ENCODE data around the gene MAEA. TPM values are rescaled to one million over a fixed set of nuclear protein-coding genes. Genes with fewer than 3 reads are reported as not detected.
A peak's percentile ranks its signal among the peaks of the same experiment; 100 is the strongest.

MAEA gene
- total RNA-seq, 2 donors from 2014 or later = 48.8 to 72.7 TPM

GRCh38 chr4:1240721-1241465 lies 48.8 kb upstream of the MAEA start:
- H3K27me3 Mint-ChIP-seq (ENCODE audit: insufficient read depth) = no peaks in the 10 kb centered on the region
- no peaks in the 10 kb centered on the region for H3K9me3 Mint-ChIP-seq
- TF ChIP-seq, protein P1, sequence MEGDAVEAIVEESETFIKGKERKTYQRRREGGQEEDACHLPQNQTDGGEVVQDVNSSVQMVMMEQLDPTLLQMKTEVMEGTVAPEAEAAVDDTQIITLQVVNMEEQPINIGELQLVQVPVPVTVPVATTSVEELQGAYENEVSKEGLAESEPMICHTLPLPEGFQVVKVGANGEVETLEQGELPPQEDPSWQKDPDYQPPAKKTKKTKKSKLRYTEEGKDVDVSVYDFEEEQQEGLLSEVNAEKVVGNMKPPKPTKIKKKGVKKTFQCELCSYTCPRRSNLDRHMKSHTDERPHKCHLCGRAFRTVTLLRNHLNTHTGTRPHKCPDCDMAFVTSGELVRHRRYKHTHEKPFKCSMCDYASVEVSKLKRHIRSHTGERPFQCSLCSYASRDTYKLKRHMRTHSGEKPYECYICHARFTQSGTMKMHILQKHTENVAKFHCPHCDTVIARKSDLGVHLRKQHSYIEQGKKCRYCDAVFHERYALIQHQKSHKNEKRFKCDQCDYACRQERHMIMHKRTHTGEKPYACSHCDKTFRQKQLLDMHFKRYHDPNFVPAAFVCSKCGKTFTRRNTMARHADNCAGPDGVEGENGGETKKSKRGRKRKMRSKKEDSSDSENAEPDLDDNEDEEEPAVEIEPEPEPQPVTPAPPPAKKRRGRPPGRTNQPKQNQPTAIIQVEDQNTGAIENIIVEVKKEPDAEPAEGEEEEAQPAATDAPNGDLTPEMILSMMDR (conservative IDR thresholded peaks at IDR 0.05) = no peak
- H3K9me3 ChIP-seq (ENCODE audit: control insufficient read depth, low read length) = no peaks in the 10 kb centered on the region
- WGBS, 2 experiments (ENCODE audit: insufficient coverage in 1 of 2, insufficient read length in 1 of 2) = 95 to 97% methylated on average over 29 to 37 of the region's 37 CpGs
- peaks cover 34% of the 10 kb centered on the region for H3K36me3 ChIP-seq (ENCODE audit: control insufficient read depth, insufficient read depth, low read length)
- no peak overlapping the region for H3K9ac ChIP-seq (ENCODE audit: extremely low read depth, low read length, poor library complexity, severe bottlenecking)
- no peak for DNase-seq
- H3K4me3 ChIP-seq (ENCODE audit: low read length) = no peak overlapping the region
- H3K4me1 Mint-ChIP-seq = peaks cover 2% of the 10 kb centered on the region
- no peaks in the 10 kb centered on the region for H3K27me3 ChIP-seq (ENCODE audit: control insufficient read depth, insufficient read depth, low read length, poor library complexity, severe bottlenecking)
- H3K27ac Mint-ChIP-seq = peak overlapping the region; percentile 32
- H3K27ac ChIP-seq (ENCODE audit: low read depth, low read length) = no peak overlapping the region
- no peak overlapping the region for H3K4me3 Mint-ChIP-seq
- H3K4me1 ChIP-seq (ENCODE audit: control insufficient read depth, insufficient read depth, low read length) = no peaks in the 10 kb centered on the region
- peaks cover 25% of the 10 kb centered on the region for H3K36me3 Mint-ChIP-seq (ENCODE audit: low read depth)

DNA sequence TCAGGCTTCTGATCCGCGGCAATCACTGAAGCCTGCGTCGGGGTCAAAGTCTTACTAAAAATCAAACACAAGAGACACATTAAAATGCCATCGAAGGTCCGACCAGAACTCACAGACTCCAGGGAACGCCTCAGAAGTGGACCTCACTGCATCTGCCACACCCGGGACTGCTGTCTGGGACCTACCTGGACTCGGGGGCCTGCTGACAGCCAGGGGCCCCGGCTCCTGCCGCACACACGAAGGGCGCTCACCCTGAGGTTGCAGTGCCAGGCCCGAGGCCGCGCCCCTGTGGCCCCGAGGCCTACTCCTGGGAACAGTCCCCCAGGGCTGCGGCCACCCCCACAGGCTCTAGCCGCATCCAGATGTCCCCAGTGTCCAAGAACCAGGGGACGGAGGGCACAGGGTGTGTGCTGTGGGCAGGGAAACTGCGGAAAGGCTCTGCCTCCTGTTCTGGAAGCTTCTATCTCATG lies 48.2 kb upstream of the MAEA start:
- H3K4me3 ChIP-seq (ENCODE audit: low read length) = no peak overlapping the region
- Mint-ChIP-seq H3K27ac (peak overlapping the region; percentile 32), H3K4me1 (peaks cover 3% of the 10 kb centered on the region), H3K9me3 (no peaks in the 10 kb centered on the region), H3K36me3 (ENCODE audit: low read depth) (peaks cover 25% of the 10 kb centered on the region), H3K27me3 (ENCODE audit: insufficient read depth) (no peaks in the 10 kb centered on the region), H3K4me3 (no peak overlapping the region)
- H3K36me3 ChIP-seq (ENCODE audit: control insufficient read depth, insufficient read depth, low read length) = peaks cover 28% of the 10 kb centered on the region
- no peak overlapping the region for H3K27ac ChIP-seq (ENCODE audit: low read depth, low read length)
- H3K9me3 ChIP-seq (ENCODE audit: control insufficient read depth, low read length) = no peaks in the 10 kb centered on the region
- H3K9ac ChIP-seq (ENCODE audit: extremely low read depth, low read length, poor library complexity, severe bottlenecking) = no peak overlapping the region
- WGBS, 2 experiments (ENCODE audit: insufficient coverage in 1 of 2, insufficient read length in 1 of 2) = 94 to 97% methylated on average over 17 to 21 of the region's 21 CpGs
- TF ChIP-seq, protein P1 (conservative IDR thresholded peaks at IDR 0.05) = no peak
- H3K4me1 ChIP-seq (ENCODE audit: control insufficient read depth, insufficient read depth, low read length) = no peaks in the 10 kb centered on the region
- DNase-seq = no peak
- no peaks in the 10 kb centered on the region for H3K27me3 ChIP-seq (ENCODE audit: control insufficient read depth, insufficient read depth, low read length, poor library complexity, severe bottlenecking)

GRCh38 chr4:1241936-1242505 lies 47.7 kb upstream of the MAEA start:
- no peaks in the 10 kb centered on the region for H3K9me3 ChIP-seq (ENCODE audit: control insufficient read depth, low read length)
- WGBS, 2 experiments (ENCODE audit: insufficient coverage in 1 of 2, insufficient read length in 1 of 2) = 96 to 99% methylated on average over 9 to 24 of the region's 24 CpGs
- peak; percentile 32 for DNase-seq
- no peak overlapping the region for H3K4me3 Mint-ChIP-seq
- H3K27ac ChIP-seq (ENCODE audit: low read depth, low read length) = no peak overlapping the region
- TF ChIP-seq, protein P1 (conservative IDR thresholded peaks at IDR 0.05) = no peak
- H3K36me3 ChIP-seq (ENCODE audit: control insufficient read depth, insufficient read depth, low read length) = peaks cover 24% of the 10 kb centered on the region
- H3K4me3 ChIP-seq (ENCODE audit: low read length) = no peak overlapping the region
- H3K4me1 ChIP-seq (ENCODE audit: control insufficient read depth, insufficient read depth, low read length) = peaks cover 1% of the 10 kb centered on the region
- H3K36me3 Mint-ChIP-seq (ENCODE audit: low read depth) = peaks cover 25% of the 10 kb centered on the region
- H3K9me3 Mint-ChIP-seq = no peaks in the 10 kb centered on the region
- no peak overlapping the region for H3K9ac ChIP-seq (ENCODE audit: extremely low read depth, low read length, poor library complexity, severe bottlenecking)
- no peaks in the 10 kb centered on the region for H3K27me3 ChIP-seq (ENCODE audit: control insufficient read depth, insufficient read depth, low read length, poor library complexity, severe bottlenecking)
- H3K27ac Mint-ChIP-seq = no peak overlapping the region
- no peaks in the 10 kb centered on the region for H3K27me3 Mint-ChIP-seq (ENCODE audit: insufficient read depth)
- H3K4me1 Mint-ChIP-seq = peaks cover 8% of the 10 kb centered on the region

All from endodermal cell (in vitro differentiated cells).